Smooth muscle cell (in vitro differentiated cells): ENCODE results near the gene DHX40. TPM values are rescaled to one million over a fixed set of nuclear protein-coding genes. Genes with fewer than 3 reads are reported as not detected.
A peak's percentile ranks its signal among the peaks of the same experiment; 100 is the strongest.

Experiments
- DNase-seq: peaks from one replicate; lab custom pipeline; 2025; ENCODE audit not compliant: unreplicated experiment; lab: John Stamatoyannopoulos, UW
- H2AFZ ChIP-seq: fragments of 200-600 bp; sonication (generic); 2 replicates; pipeline ENCODE4 v1.6.0; 2016; ENCODE audit warnings: antibody characterized with exemption, low read depth, mild to moderate bottlenecking
- H3F3A ChIP-seq: fragments of 200-600 bp; sonication (generic); 2 replicates; pipeline ENCODE4 v1.6.0; 2017; ENCODE audit warnings: antibody characterized with exemption, low read depth
- H3K27ac ChIP-seq: fragments of 200-600 bp; sonication (generic); 2 replicates; pipeline ENCODE4 v1.5.1; 2016; ENCODE audit warnings: low read depth, mild to moderate bottlenecking
- H3K27me3 ChIP-seq: fragments of 200-600 bp; sonication (generic); 2 replicates; pipeline ENCODE4 v1.6.1; 2016; ENCODE audit warnings: low read depth, mild to moderate bottlenecking
- H3K36me3 ChIP-seq: fragments of 200-600 bp; sonication (generic); 2 replicates; pipeline ENCODE4 v1.5.1; 2016; ENCODE audit warnings: low read depth
- H3K4me1 ChIP-seq: fragments of 200-600 bp; sonication (generic); 2 replicates; pipeline ENCODE4 v1.5.1; 2016; ENCODE audit warnings: low read depth
- H3K4me2 ChIP-seq: fragments of 200-600 bp; sonication (generic); 2 replicates; pipeline ENCODE4 v1.6.0; 2016; ENCODE audit warnings: mild to moderate bottlenecking
- H3K4me3 ChIP-seq: fragments of 200-600 bp; sonication (generic); 2 replicates; pipeline ENCODE4 v1.5.1; 2016; ENCODE audit warnings: mild to moderate bottlenecking
- H3K79me2 ChIP-seq: fragments of 200-600 bp; sonication (generic); 2 replicates; pipeline ENCODE4 v1.6.0; 2016; ENCODE audit warnings: low read depth, mild to moderate bottlenecking
- H3K9ac ChIP-seq: fragments of 200-600 bp; sonication (generic); 2 replicates; pipeline ENCODE4 v1.6.0; 2016; ENCODE audit warnings: low read depth
- H3K9me3 ChIP-seq: fragments of 200-600 bp; sonication (generic); replicated peaks from 2 replicates; pipeline ENCODE4 v1.5.1; 2016; ENCODE audit warnings: low read depth
- H4K20me1 ChIP-seq: fragments of 200-600 bp; sonication (generic); 2 replicates; pipeline ENCODE4 v1.6.0; 2016; ENCODE audit warnings: low read depth
- CTCF ChIP-seq: fragments of 200-600 bp; sonication (generic); IDR thresholded peaks from 2 replicates; pipeline ENCODE4 v1.5.1; 2017; ENCODE audit warnings: borderline replicate concordance, mild to moderate bottlenecking, antibody characterized with exemption; ENCODE audit not compliant: insufficient read depth, poor library complexity, severe bottlenecking
- WGBS: methylation state at CpG from one replicate; pipeline ENCODE4 v1.1.7; 2016; ENCODE audit warnings: low lambda C conversion rate; 5-methylcytosine and 5-hydroxymethylcytosine counted together
- polyA plus RNA-seq: library from polyadenylated mRNA; unstranded; fragments of >200 nt; fragmentation: Nextera tagmentation; extraction: Ambion mirVana; gene quantifications from 2 replicates; pipeline ENCODE4 v1.2.1, GENCODE V29; 2016
- total RNA-seq: library from RNA; depleted of rRNA; stranded (reverse); fragments of >200 nt; gene quantifications from 2 replicates; pipeline ENCODE4 v1.2.3, GENCODE V29; 2014

DHX40 gene
- total and polyA plus RNA-seq, 2 experiments from 2014 or later, result 16.5 to 44.7 TPM

GRCh38 chr17:59643159-59644140 is 78.0 kb downstream of the DHX40 start:
- Histone ChIP-seq H3K4me1 (peaks cover 5% of the 10 kb centered on the region), H3K9me3 (no peaks in the 10 kb centered on the region), H3K36me3 (peaks cover 11% of the 10 kb centered on the region), H3K9ac (no peak overlapping the region), H3K79me2 (peaks cover 100% of the 10 kb centered on the region), H2AFZ (no peak overlapping the region), H3K4me3 (no peak overlapping the region), H3F3A (no peaks in the 10 kb centered on the region), H3K27ac (peak overlapping the region; percentile 15), H3K4me2 (no peak overlapping the region), H3K27me3 (no peaks in the 10 kb centered on the region), H4K20me1 (peaks cover 100% of the 10 kb centered on the region)
- no peak for DNase-seq
- TF ChIP-seq CTCF, result no peak
- WGBS, result 84% methylated on average over 5 of the region's 5 CpGs

- Histone ChIP-seq H2AFZ (no peak overlapping the region), H3K4me1 (peaks cover 5% of the 10 kb centered on the region), H4K20me1 (peaks cover 100% of the 10 kb centered on the region), H3K9me3 (no peaks in the 10 kb centered on the region), H3K36me3 (peaks cover 39% of the 10 kb centered on the region), H3K27me3 (no peaks in the 10 kb centered on the region), H3K9ac (no peak overlapping the region), H3K4me3 (no peak overlapping the region), H3K4me2 (no peak overlapping the region), H3K27ac (peak overlapping the region; percentile 25), H3F3A (peaks cover 13% of the 10 kb centered on the region), H3K79me2 (peaks cover 97% of the 10 kb centered on the region)
- DNase-seq, result no peak
- 93% methylated on average over 6 of the region's 6 CpGs for WGBS
- TF ChIP-seq CTCF, result no peak
Observed at GRCh38 chr17:59647288-59647687, 81.9 kb downstream of the DHX40 start.

GRCh38 chr17:59649886-59650285 is 84.5 kb downstream of the DHX40 start:
- Histone ChIP-seq H3K4me3 (no peak overlapping the region), H2AFZ (no peak overlapping the region), H3F3A (peaks cover 13% of the 10 kb centered on the region), H3K79me2 (peaks cover 92% of the 10 kb centered on the region), H3K9ac (no peak overlapping the region), H3K4me2 (no peak overlapping the region), H3K9me3 (no peaks in the 10 kb centered on the region), H3K27ac (peak overlapping the region; percentile 37), H3K4me1 (no peaks in the 10 kb centered on the region), H4K20me1 (peaks cover 86% of the 10 kb centered on the region), H3K27me3 (no peaks in the 10 kb centered on the region), H3K36me3 (peaks cover 48% of the 10 kb centered on the region)
- DNase-seq, result no peak
- TF ChIP-seq CTCF, result no peak

GRCh38 chr17:59650642-59651041 is 85.2 kb downstream of the DHX40 start:
- no peaks in the 10 kb centered on the region for H3K4me1 ChIP-seq
- H4K20me1 ChIP-seq, result peaks cover 86% of the 10 kb centered on the region
- peaks cover 13% of the 10 kb centered on the region for H3F3A ChIP-seq
- TF ChIP-seq CTCF, result no peak
- no peak overlapping the region for H2AFZ ChIP-seq
- WGBS, result 91% methylated on average over 1 of the region's 1 CpG
- peak overlapping the region; percentile 5 for H3K27ac ChIP-seq
- H3K36me3 ChIP-seq, result peaks cover 54% of the 10 kb centered on the region
- DNase-seq, result no peak
- no peak overlapping the region for H3K4me2 ChIP-seq
- H3K27me3 ChIP-seq, result no peaks in the 10 kb centered on the region
- H3K4me3 ChIP-seq, result no peak overlapping the region
- H3K79me2 ChIP-seq, result peaks cover 92% of the 10 kb centered on the region
- H3K9ac ChIP-seq, result no peak overlapping the region
- no peaks in the 10 kb centered on the region for H3K9me3 ChIP-seq
